ENCODE data around the gene NHP2. TPM values are rescaled to one million over a fixed set of nuclear protein-coding genes. Genes with fewer than 3 reads are reported as not detected.

The NHP2 gene
- total and polyA plus RNA-seq, 9 of the 15 experiments (the other 6 are each of a cell fraction or from before 2014, with no cell fraction given) = 52.8 to 622 (median 144) TPM

DNA sequence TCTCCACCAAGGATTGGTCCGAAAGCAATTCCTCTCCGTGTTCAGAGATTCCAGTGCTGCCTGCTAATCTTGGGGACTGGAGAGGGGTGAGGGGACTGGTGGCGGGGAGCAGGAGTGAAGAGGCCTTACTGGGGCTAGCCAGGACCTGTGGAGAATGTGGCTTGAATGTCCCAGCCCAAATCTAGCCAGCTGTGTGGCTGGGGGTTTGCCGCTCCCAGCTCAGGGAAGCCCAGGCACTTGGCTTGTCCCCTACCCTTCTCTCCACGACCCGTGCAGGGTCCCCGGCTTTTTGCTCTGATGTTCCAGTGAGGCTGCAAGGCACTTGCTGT, 37.9 kb downstream of the NHP2 start:
- CTCF ChIA-PET (ENCODE audit: low intra/inter-chr PET ratio) = no interaction called here
- no peak overlapping the region for H2AFZ ChIP-seq (ENCODE audit: low read depth, low read length)
- H3K4me1 ChIP-seq (replicated peaks in 1 of 2; ENCODE audit: control insufficient read depth in 2 of 2, insufficient read depth in 2 of 2, low read length in 2 of 2) = peaks cover 31 to 65% of the 10 kb centered on the region in 2 experiments; a peak in 4 of 5 replicates
- H3K9me3 ChIP-seq (replicated peaks; ENCODE audit: control insufficient read depth, insufficient read depth, low read depth, low read length) = no peaks in the 10 kb centered on the region
- no peaks in the 10 kb centered on the region for H3K27me3 ChIP-seq (ENCODE audit: control insufficient read depth in 2 of 2, insufficient read depth in 2 of 2, low read length in 2 of 2)
- POLR2A ChIA-PET = interaction anchor here (0.6 to 1.0 kb wide), 3 partner anchors 8 to 85 kb away, joined by 3 read pairs; no protein-coding TSS in a partner anchor
- no TSS peak for BruUV-seq (replicated peaks)
- peak overlapping the region; percentile 48; the same call in 2 of the 3 replicates for H3K27ac ChIP-seq (ENCODE audit: extremely low read depth, low read depth, low read length)
- in situ Hi-C loops (cut with MboI) = no loop called here
- peaks cover 9% of the 10 kb centered on the region; the same call in 1 of the 2 replicates for H4K20me1 ChIP-seq (replicated peaks; ENCODE audit: control insufficient read depth, insufficient read depth, low read length)
- DNase-seq (ENCODE audit: extremely low read depth in 1 of 4, low spot score in 3 of 4) (no peak), ATAC-seq (no peak), FAIRE-seq (no peak)
- 40% methylated on average over 7 of the region's 7 CpGs for WGBS (ENCODE audit: insufficient coverage, low coverage, missing lambda C conversion rate)
- H3K4me2 ChIP-seq (ENCODE audit: insufficient read depth, low read length) = peak overlapping the region; percentile 86
- H3K79me2 ChIP-seq (ENCODE audit: control insufficient read depth, insufficient read depth, low read length) = peaks cover 46% of the 10 kb centered on the region
- TF ChIP-seq ELF2 (CRISPR knock-in tag; IDR thresholded peaks at IDR 0.05) = no peak
- TF ChIP-seq CBX1 (IDR thresholded peaks at IDR 0.05; ENCODE audit: low read depth) = no peak
- TF ChIP-seq SLC30A9 (CRISPR knock-in tag; IDR thresholded peaks at IDR 0.05) = no peak
- TF ChIP-seq, protein P1, sequence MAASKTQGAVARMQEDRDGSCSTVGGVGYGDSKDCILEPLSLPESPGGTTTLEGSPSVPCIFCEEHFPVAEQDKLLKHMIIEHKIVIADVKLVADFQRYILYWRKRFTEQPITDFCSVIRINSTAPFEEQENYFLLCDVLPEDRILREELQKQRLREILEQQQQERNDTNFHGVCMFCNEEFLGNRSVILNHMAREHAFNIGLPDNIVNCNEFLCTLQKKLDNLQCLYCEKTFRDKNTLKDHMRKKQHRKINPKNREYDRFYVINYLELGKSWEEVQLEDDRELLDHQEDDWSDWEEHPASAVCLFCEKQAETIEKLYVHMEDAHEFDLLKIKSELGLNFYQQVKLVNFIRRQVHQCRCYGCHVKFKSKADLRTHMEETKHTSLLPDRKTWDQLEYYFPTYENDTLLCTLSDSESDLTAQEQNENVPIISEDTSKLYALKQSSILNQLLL (CRISPR knock-in tag; IDR thresholded peaks at IDR 0.05; ENCODE audit: borderline replicate concordance) = no peak
- no peak for TF ChIP-seq ZNF282 (CRISPR knock-in tag; IDR thresholded peaks at IDR 0.05)
- TF ChIP-seq, protein P2, sequence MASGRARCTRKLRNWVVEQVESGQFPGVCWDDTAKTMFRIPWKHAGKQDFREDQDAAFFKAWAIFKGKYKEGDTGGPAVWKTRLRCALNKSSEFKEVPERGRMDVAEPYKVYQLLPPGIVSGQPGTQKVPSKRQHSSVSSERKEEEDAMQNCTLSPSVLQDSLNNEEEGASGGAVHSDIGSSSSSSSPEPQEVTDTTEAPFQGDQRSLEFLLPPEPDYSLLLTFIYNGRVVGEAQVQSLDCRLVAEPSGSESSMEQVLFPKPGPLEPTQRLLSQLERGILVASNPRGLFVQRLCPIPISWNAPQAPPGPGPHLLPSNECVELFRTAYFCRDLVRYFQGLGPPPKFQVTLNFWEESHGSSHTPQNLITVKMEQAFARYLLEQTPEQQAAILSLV (tag; IDR thresholded peaks at IDR 0.05) = no peak
- TF ChIP-seq, protein P3, sequence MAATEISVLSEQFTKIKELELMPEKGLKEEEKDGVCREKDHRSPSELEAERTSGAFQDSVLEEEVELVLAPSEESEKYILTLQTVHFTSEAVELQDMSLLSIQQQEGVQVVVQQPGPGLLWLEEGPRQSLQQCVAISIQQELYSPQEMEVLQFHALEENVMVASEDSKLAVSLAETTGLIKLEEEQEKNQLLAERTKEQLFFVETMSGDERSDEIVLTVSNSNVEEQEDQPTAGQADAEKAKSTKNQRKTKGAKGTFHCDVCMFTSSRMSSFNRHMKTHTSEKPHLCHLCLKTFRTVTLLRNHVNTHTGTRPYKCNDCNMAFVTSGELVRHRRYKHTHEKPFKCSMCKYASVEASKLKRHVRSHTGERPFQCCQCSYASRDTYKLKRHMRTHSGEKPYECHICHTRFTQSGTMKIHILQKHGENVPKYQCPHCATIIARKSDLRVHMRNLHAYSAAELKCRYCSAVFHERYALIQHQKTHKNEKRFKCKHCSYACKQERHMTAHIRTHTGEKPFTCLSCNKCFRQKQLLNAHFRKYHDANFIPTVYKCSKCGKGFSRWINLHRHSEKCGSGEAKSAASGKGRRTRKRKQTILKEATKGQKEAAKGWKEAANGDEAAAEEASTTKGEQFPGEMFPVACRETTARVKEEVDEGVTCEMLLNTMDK (IDR thresholded peaks at IDR 0.05; ENCODE audit: borderline replicate concordance, insufficient read depth, low read depth, low read length, poor library complexity, severe bottlenecking) = no peak
- TF ChIP-seq, protein P4, sequence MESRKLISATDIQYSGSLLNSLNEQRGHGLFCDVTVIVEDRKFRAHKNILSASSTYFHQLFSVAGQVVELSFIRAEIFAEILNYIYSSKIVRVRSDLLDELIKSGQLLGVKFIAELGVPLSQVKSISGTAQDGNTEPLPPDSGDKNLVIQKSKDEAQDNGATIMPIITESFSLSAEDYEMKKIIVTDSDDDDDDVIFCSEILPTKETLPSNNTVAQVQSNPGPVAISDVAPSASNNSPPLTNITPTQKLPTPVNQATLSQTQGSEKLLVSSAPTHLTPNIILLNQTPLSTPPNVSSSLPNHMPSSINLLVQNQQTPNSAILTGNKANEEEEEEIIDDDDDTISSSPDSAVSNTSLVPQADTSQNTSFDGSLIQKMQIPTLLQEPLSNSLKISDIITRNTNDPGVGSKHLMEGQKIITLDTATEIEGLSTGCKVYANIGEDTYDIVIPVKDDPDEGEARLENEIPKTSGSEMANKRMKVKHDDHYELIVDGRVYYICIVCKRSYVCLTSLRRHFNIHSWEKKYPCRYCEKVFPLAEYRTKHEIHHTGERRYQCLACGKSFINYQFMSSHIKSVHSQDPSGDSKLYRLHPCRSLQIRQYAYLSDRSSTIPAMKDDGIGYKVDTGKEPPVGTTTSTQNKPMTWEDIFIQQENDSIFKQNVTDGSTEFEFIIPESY (CRISPR knock-in tag; IDR thresholded peaks at IDR 0.05) = no peak
- TF ChIP-seq ARHGAP35 (IDR thresholded peaks at IDR 0.05; ENCODE audit: partially characterized antibody) = no peak
- TF ChIP-seq MEIS2 (IDR thresholded peaks at IDR 0.05; ENCODE audit: partially characterized antibody) = no peak
- no peak for TF ChIP-seq TCF7L2 (IDR thresholded peaks at IDR 0.05; ENCODE audit: low read depth, low read length)
- TF ChIP-seq SUPT5H (IDR thresholded peaks at IDR 0.05) = no peak
- TF ChIP-seq DACH1 (IDR thresholded peaks at IDR 0.05; ENCODE audit: partially characterized antibody) = no peak
- H3K9me1 ChIP-seq (ENCODE audit: control insufficient read depth, insufficient read depth, low read length) = peaks cover 6% of the 10 kb centered on the region
- intact Hi-C loops (cut with micrococcal nuclease) = no loop called here
- H3K36me3 ChIP-seq (ENCODE audit: control insufficient read depth, insufficient read depth, low read length) = peaks cover 8% of the 10 kb centered on the region; the same call in 1 of the 3 replicates
- peak overlapping the region; percentile 26 to 87; a peak in 3 of 4 replicates for H3K9ac ChIP-seq (ENCODE audit: insufficient read depth in 1 of 2, low read depth in 2 of 2, low read length in 2 of 2)
- H3K4me3 ChIP-seq = 0 out of 2 replicates have a peak overlapping the region, but pooled peaks have one; percentile 2

All from K562 (cell line).